HG03045 (cell line): ENCODE measurements around the gene MED27.
"Not testable (repeated sequence)": the region's sequence is repeated elsewhere in the genome, so short reads cannot be mapped to it uniquely, and the experiment has no call there.

ENCODE experiments used
- ATAC-seq: cut with Tn5 transposase; IDR thresholded peaks from one replicate; pipeline ENCODE4 v1.9.1; 2021; ENCODE audit warnings: mild to moderate bottlenecking, moderate library complexity; ENCODE audit not compliant: unreplicated experiment

MED27 gene

GRCh38 chr9:131937451-131937850 lies 142.2 kb downstream of the MED27 start:
- no peak for ATAC-seq

DNA sequence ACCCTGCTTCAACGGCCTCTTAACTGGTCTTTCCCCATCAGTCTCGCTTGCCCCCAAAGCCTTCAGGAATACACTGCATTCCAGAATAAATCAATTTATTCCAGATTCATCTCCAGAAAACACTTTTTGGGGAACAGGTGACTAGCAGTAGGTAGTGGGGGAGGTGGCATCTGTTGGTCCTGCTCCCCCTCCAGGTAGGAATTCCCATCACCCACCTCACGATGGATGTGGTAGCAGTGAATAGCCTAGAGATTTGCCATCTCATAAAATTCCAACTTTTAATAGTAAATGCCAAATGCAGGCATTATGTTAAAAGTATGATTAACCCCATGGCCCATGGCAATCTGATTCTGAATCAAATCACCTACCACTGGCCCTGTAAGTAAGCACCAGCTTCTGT lies 142.7 kb downstream of the MED27 start:
- no peak for ATAC-seq

GRCh38 chr9:131934673-131935072 lies 145.0 kb downstream of the MED27 start:
- no peak for ATAC-seq

GRCh38 chr9:131927091-131927490 lies 152.6 kb downstream of the MED27 start:
- no peak for ATAC-seq

DNA sequence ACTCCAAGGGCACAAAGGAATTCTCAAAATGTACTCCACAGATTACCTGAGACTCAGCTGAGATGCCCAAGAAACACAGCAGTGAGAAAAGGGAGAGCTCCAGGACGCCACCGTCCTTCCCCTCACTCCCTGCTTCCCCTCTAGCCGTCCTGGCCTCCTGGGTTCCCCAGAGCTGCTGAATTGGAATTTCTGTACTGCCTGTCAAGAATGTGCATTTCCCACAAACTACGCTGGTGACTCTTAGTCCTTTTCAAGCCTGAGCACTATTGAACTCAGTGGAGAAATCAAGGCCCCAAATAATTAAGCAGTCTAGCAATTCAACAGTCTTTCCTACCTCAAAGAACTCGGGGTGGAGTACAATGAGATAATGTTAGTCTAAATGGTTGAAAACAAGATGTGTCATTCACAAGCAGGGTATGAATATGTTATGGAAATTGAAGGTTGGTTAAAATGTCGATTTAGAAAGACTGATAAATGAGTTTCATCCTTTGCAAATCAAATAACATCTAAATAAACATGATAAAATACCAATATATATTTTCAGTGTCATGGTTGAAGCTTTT lies 153.2 kb downstream of the MED27 start:
- ATAC-seq, result no peak

- no peak for ATAC-seq
These were observed 153.9 kb downstream of the MED27 start for GRCh38 chr9:131925677-131926177.

GRCh38 chr9:131923766-131924165 lies 155.9 kb downstream of the MED27 start:
- ATAC-seq, result no peak

DNA sequence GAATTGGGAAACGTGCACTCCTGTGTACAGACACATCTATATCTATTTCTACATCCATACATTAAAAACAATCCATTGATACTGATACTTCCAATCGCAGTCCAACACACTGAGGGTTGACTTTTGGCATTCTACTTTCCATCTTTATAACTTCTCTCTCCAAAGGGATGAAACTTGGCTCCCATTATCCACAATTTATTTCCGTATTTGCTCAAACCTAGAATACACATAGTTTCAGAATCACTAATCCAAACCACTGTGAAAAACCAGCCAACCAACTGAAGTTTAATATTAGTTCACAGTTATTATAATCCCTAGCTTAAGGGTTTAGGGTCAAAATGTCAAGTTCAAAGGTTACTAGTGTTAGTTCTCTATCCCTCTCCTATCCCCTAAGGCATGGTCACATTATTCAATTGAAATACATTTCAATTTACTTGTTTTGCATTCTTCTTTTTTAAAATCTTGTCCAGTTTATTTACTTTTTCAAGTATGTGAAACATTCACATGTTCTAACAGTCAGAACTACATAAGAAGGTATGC lies 156.5 kb downstream of the MED27 start:
- no peak for ATAC-seq

GRCh38 chr9:131921635-131922034 lies 158.0 kb downstream of the MED27 start:
- ATAC-seq, result not testable (repeated sequence)

DNA sequence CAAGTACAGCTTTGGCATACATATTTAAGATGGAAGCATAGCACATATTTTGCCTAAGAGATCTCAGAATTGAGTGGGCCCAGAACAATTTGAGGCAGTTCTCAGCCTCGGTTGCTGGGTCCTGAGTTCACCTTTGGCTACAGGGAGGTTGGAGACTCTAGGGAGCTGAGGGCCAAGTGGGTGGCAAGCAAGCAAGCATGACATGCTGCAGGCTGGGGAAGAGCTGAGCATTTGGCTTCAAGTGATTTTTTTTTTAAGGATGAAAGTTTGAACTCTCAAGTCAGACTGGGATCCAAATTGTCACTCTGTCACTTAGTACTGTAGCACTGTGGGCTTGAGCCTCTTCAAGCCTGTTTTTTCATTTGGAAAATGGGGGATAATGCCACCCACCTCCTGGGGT lies 160.5 kb downstream of the MED27 start:
- ATAC-seq, result no peak

DNA sequence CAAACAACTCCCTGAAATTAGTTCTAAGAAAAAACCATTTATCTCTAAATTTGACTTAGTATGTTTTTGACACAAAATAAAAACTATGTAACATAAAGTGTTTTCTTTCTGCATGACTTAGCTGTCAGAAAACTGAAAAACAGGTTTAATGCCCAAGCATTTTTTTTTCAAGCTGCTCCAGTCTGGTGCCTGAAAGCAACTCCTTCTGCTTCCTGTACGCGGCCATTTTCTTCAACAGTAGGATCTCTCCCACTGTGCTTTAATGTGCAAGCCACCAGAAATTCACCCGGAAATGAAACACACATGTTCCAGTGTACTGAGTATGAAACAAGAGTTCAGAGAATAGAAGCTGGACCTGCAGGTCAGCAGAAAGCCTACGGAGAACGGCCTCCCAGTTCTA lies 161.2 kb downstream of the MED27 start:
- no peak for ATAC-seq

DNA sequence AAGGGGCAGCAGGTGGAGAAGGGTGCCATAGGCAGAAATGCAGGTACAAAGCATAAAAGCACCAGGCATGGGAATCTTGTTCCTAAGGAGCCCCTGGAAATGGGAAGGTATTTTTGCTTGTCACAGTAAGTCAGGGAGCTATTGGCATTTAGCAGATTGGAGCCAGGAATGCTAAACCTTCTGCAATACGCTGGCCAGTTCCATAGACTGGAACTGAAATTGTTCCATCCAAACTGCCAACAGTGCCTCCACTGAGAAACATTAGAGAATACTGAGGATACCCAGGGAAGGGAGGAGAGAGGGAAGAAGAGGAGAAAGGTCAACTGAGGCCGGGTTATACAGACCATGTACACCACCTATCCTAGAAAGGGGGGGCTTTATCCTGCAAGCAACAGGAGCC lies 162.7 kb downstream of the MED27 start:
- ATAC-seq, result no peak

- no peak for ATAC-seq
These were observed 164.5 kb downstream of the MED27 start for GRCh38 chr9:131915181-131915580.

- no peak for ATAC-seq
These were observed 167.0 kb downstream of the MED27 start for GRCh38 chr9:131912671-131913070.

DNA sequence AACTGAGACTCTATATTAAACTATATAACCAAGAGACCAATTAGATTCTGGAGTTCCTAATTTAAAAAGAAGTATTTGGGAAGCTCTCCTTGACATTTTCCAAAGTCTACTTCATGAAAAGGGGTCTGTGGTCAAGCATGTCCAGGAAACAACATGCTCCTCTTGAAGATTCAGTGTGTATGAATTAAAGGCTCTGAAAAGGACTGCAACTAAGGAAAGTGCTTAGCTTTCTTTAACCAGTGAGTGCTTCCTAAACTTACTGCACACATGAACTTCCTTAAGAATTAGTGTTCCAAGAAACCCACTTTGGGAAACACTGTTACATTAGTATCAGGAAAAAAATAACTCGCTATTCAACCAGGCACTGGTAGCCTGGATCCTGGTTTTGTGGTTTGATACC lies 167.6 kb downstream of the MED27 start:
- ATAC-seq, result no peak

DNA sequence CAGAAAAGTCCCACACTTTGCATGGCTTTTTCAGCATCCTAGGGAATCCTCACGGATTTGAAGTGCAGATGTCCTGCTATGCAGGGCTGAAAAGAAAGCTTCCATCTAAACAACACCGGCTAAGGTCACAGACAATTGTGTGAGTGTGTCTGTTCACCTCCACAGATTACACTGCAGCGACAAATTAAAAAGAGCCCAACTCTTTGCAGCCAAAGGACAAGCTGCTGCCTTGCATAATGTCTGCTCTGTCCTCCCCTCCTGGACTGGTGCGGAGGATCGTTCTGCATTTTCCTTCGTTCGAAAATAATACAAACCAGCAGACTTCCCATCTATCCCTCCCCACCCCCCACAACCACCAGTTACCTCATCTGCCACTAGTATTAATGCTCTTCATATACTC lies 169.1 kb downstream of the MED27 start:
- ATAC-seq, result no peak

DNA sequence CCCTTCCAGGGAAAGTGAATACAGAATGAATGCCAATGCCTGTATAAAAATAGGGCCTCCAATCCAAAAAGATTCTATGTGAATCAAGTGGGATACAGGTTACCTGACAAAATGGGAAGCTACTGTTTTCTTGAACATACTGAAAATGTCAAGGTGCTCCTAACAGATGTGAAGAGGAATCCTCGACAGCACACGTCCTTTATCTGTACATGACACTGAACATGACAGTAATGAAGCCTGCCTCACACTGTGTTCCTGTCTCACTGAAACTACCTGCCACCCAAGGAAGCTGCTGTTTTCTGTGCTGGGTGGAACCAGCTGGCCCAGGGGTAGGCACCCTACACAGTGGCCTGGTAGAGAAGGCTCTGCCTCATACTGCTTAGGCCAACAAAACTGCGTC lies 174.5 kb downstream of the MED27 start:
- ATAC-seq, result no peak

- no peak for ATAC-seq
These were observed 180.1 kb downstream of the MED27 start for GRCh38 chr9:131899296-131900228.

DNA sequence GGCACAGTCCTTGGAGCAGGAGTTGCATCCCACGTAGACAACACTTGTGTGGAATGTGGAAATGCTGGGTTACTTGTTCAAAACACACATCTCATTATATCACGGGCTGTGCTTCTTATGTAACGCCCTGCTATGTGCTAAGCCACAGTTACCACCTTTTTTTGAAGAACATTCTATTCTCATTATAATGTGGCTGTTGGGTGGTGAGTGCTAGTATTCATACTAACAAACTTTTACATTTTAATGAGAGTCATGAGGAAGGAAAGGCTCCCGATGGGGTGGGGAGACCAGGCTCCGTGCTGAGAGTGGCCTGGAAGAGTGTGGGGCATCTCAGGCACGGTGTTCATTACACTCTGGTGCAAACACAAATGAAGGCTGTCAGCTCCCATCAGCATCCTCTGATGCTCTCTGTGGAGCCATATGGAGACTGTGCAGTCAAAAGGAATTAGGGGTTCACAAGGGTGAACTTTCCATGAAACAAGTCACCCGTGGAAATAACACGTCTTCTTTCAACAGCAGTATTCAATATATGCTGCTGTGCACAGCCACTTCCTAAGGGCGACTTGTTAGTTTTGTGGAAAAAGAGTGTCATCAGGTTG lies 186.7 kb downstream of the MED27 start:
- no peak for ATAC-seq

DNA sequence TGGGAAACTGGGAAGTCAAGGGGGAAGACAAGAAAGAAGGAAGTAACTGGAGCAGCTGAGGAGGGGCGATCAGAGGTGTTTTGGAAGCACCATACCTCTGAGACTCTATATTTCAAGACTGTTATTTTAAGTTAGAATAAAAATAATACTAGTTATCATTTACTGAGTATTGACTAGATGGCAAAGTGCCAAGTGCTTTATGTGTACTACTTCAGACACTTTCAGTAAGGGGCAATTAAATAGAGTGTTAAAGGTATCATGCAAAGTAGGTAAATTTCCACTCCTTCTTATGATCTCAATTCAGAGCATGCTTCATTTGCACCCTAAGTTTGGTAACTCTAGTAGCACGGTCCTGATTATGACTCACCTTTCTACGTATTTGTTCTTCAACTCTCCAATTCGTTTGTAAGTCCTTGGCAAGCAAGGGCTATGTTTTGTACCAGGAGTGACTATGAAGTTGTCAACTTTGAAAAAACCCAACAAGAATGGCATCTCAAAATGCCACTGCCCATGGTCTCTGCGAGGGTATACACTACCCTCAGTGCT lies 187.4 kb downstream of the MED27 start:
- no peak for ATAC-seq

DNA sequence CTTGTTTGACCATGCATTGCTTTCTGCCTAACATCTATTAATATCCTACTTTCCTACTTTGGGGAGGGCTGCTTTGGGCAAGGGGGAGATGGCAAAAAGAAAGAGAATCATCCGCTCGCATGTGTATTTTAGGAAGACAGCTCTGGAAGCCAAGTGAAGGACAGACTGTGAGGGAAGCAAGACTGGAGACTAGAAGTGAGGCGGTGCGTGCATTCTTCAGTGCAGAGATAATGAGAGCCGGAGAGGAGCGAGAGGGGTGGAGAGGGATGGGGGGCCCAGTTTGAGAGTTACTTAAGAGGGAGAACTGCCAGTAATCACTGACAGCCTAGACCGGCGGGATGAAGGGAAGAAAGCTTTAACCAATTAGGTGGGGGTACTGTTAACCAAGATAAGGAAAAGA lies 188.1 kb downstream of the MED27 start:
- no peak for ATAC-seq
